T-helper 17 cell (primary cell): Measurements from ENCODE around the gene C4orf54. TPM values are rescaled to one million over a fixed set of nuclear protein-coding genes. Genes with fewer than 3 reads are reported as not detected.

ENCODE experiments used
- ATAC-seq: fragments of 150-1000 bp; cut with Tn5 transposase; 2 replicates; pipeline ENCODE4 v1.10.0; 2021; ENCODE audit warnings: mild to moderate bottlenecking, moderate library complexity
- DNase-seq, 3 donors: peaks; one replicate each; pipeline versions ENCODE4 v3.0.0 to v3.0.0-alpha.2; 2020 to 2021
- H3K9me3 ChIP-seq: one replicate; pipeline ENCODE4 v1.7.0; 2013; ENCODE audit warnings: low read length, mild to moderate bottlenecking; ENCODE audit not compliant: control insufficient read depth, poor library complexity, severe bottlenecking
- H3K27ac Mint-ChIP-seq: one replicate; pipeline ENCODE4 v1.8.0; 2022; ENCODE audit warnings: mild to moderate bottlenecking, moderate library complexity, mixed read lengths
- H3K27me3 Mint-ChIP-seq: one replicate; pipeline ENCODE4 v1.8.0; 2022; ENCODE audit warnings: mixed read lengths
- H3K36me3 Mint-ChIP-seq: one replicate; pipeline ENCODE4 v1.8.0; 2022; ENCODE audit warnings: low read depth, mixed read lengths
- H3K4me1 Mint-ChIP-seq: one replicate; pipeline ENCODE4 v1.8.0; 2022; ENCODE audit warnings: mild to moderate bottlenecking, mixed read lengths
- H3K4me3 Mint-ChIP-seq: one replicate; pipeline ENCODE4 v1.8.0; 2022; ENCODE audit warnings: mild to moderate bottlenecking, moderate library complexity, mixed read lengths
- total RNA-seq, 4 donors: library from RNA in 2 of 4; stranded (reverse) in 2 of 4; gene quantifications; one replicate each; pipeline ENCODE4 v1.2.3 and lab custom pipeline; 2022 to 2026

Gene C4orf54
- total RNA-seq, 2 donors from 2014 or later: not detected

DNA sequence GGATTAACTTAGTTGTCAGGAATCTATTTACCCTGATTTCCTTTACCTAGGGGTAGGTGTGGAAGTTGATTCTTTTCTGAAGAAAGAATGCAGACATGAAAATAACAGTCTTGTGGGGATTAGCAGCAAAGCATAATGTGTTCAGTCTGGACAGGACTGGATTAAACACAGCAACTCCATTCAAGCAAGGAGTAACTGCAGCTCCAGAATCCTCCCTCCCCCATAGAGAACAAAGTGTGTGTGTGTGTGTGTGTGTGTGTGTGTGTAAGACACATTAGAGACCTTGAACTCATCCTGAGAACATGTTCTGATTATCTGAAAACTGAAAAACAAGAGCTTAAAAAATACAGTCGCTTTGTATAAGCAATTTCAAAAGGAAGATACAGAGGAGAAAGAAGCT is 9.3 kb downstream of the C4orf54 start:
- H3K27ac Mint-ChIP-seq: no peak overlapping the region
- no peak for DNase-seq
- no peak for ATAC-seq
- H3K4me3 Mint-ChIP-seq: no peak overlapping the region
- H3K9me3 ChIP-seq: no peaks in the 10 kb centered on the region
- H3K27me3 Mint-ChIP-seq: peaks cover 5% of the 10 kb centered on the region
- H3K4me1 Mint-ChIP-seq: no peaks in the 10 kb centered on the region
- no peaks in the 10 kb centered on the region for H3K36me3 Mint-ChIP-seq

DNA sequence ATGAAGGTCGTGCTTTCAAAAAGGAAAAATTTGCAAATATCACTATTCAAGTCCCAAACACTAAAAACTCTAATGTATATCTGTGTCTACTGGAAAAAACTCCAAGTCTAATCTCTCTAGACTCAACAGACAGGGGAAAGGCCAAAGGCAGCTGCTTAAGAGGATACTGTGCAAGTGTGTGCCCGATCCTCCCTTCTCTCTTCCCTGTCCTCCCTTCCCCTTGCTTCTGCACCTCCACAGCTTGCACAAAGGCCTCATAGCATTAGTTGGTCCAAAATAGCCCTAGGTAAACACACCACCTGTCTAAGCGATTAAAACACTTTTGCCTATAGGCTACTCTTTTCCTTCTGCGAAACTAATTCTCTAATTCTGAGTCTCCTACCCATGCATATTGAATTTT is 10.6 kb downstream of the C4orf54 start:
- Mint-ChIP-seq H3K27me3 (peaks cover 5% of the 10 kb centered on the region), H3K36me3 (peaks cover 2% of the 10 kb centered on the region), H3K4me3 (no peak overlapping the region), H3K4me1 (peaks cover 2% of the 10 kb centered on the region), H3K27ac (no peak overlapping the region)
- no peaks in the 10 kb centered on the region for H3K9me3 ChIP-seq
- no peak for ATAC-seq
- no peak for DNase-seq

DNA sequence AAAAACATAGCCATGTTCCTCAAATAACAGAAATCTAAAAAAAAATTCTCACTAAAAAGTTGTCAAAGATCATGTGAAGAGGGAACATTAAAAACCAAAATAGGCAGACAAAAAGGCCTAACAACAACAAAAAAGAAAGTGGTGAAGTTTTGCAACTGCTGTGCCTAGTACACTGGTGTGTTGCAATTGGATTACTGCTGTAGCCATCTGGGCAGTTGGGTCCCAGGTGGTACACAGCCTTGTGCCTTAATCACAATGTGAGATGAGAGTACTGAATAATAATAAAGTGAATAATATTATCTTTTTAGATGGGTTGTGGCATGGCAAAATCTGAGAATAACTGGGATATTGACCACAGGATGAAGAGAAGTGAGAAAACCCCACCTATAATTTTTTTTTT is 12.0 kb downstream of the C4orf54 start:
- no peak overlapping the region for H3K27ac Mint-ChIP-seq
- peaks cover 6% of the 10 kb centered on the region for H3K27me3 Mint-ChIP-seq
- DNase-seq (no peak), ATAC-seq (no peak)
- peaks cover 3% of the 10 kb centered on the region for H3K36me3 Mint-ChIP-seq
- no peak overlapping the region for H3K4me3 Mint-ChIP-seq
- no peaks in the 10 kb centered on the region for H3K9me3 ChIP-seq
- peaks cover 3% of the 10 kb centered on the region for H3K4me1 Mint-ChIP-seq

DNA sequence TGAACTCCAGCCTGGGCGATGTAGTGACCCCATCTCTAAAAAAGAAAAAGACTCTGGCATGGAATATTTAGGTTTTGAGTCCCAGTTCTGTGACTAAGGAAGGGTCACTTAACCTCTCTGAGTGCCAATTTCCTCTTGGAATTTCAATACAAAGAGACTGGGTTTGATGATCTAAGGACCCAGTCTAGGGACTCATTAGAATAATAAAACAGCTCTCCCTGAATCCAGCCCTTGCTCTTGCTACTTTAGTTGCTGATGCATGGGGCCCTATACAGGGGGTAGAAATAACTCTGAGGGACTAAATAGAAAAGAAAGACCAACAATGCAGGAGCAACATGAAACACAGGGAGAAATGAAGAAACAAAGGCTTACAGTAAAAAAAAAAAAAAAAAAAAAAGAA is 12.6 kb downstream of the C4orf54 start:
- ATAC-seq (no peak), DNase-seq (no peak)
- Mint-ChIP-seq H3K27me3 (peaks cover 12% of the 10 kb centered on the region), H3K4me1 (peaks cover 3% of the 10 kb centered on the region), H3K27ac (no peak overlapping the region), H3K4me3 (no peak overlapping the region), H3K36me3 (peaks cover 3% of the 10 kb centered on the region)
- no peaks in the 10 kb centered on the region for H3K9me3 ChIP-seq

DNA sequence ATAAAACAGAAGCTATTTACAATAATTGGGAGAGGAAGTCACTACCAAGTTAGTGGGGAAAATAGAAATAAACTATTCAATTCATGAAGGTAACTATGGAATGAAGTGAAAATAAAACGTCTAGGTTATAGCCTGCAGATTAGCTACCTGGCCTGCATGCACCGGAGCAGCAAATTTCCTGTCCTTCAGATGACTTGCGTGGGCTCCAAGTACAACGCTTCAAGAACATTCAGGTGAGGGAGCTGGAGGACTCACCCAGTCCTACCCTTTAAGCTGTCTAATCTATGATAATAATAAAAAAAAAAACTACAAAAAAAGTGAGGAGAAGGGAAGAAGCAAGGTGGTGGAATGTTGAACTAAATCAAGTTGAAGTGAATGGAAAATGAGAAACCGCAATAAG is 13.2 kb downstream of the C4orf54 start:
- no peak for DNase-seq
- Mint-ChIP-seq H3K27ac (no peak overlapping the region), H3K27me3 (peaks cover 13% of the 10 kb centered on the region), H3K4me3 (no peak overlapping the region), H3K36me3 (peaks cover 3% of the 10 kb centered on the region), H3K4me1 (peaks cover 3% of the 10 kb centered on the region)
- H3K9me3 ChIP-seq: no peaks in the 10 kb centered on the region
- no peak for ATAC-seq

DNA sequence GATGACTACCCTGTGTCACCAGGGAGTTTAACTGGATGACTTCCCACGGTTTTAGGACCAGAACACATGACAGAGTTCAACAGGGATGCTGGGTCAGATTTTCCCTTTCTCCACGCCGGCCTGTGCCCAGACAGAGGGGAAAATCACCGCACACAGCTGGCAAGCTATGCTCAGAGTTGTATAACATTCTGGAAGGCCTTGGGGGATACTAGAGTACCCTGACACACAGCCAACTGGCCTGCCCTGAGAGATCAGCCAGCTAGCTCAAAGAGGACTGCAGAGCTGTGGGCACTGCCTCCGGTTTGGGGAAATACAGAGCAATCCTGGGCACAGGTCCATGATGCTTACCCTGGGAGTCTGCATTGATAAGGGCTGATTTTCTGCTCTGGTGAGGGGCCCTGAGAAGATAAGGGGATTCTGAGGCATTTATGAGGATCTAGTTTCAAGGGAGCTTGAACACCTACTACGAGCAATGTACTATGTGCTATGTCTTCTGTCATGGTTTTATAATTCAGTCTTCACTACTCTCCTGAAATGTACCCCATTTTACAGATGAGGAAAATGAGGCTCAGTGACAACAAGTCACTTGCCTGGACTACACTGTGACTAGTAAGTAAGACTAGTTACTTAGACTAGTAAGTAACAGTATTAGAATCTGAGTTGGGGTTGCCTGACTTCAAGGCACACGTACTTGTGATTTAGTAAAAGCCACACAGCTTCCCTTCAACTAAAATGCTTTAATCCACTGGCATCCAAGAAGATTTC is 14.7 kb downstream of the C4orf54 start:
- Mint-ChIP-seq H3K36me3 (peaks cover 3% of the 10 kb centered on the region), H3K27ac (no peak overlapping the region), H3K4me1 (peaks cover 3% of the 10 kb centered on the region), H3K27me3 (peaks cover 13% of the 10 kb centered on the region), H3K4me3 (no peak overlapping the region)
- no peak for ATAC-seq
- H3K9me3 ChIP-seq: no peaks in the 10 kb centered on the region
- DNase-seq: no peak

DNA sequence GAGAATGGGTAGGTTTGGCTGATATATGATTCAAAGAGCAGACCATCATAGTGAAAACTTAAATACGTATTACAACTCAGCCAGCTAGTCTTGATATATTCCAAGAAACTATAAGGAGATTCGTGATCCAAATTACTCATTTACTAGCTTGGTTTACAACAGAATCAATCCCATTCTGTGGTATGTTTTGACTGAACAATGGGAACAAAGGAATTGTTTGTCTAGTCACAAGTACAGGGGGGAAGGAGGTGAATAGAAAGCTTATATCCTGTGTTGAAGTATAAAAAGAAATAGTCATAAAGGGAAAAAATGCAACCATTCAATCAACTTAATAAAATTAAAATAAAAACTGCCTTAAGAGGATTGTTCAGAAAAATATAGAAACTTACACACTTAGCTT is 17.0 kb downstream of the C4orf54 start:
- no peak overlapping the region for H3K27ac Mint-ChIP-seq
- ATAC-seq: no peak
- H3K27me3 Mint-ChIP-seq: peaks cover 18% of the 10 kb centered on the region
- DNase-seq: no peak
- H3K4me1 Mint-ChIP-seq: peaks cover 3% of the 10 kb centered on the region
- no peaks in the 10 kb centered on the region for H3K9me3 ChIP-seq
- H3K36me3 Mint-ChIP-seq: peaks cover 5% of the 10 kb centered on the region
- H3K4me3 Mint-ChIP-seq: no peak overlapping the region

DNA sequence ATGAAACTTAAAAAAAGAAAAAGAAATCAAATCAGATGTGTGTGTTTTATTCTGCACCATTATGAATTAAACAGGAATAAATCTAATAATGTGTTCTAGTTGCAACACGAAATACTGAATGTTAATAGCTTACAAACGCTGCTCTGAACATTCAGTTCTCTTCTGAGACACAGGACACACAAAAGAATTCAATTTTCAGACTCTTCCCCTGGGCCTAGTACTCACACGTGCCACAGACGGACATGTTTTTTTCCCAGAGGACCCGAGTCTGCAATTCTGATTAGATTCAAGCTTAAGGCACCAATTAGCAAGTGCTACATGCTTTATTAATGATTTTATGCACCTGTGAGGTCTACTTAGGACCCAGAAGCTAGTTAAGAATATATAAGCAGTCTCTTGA is 20.5 kb downstream of the C4orf54 start:
- no peak overlapping the region for H3K27ac Mint-ChIP-seq
- DNase-seq (no peak), ATAC-seq (no peak)
- H3K27me3 Mint-ChIP-seq: peaks cover 15% of the 10 kb centered on the region
- H3K36me3 Mint-ChIP-seq: peaks cover 4% of the 10 kb centered on the region
- H3K9me3 ChIP-seq: no peaks in the 10 kb centered on the region
- no peak overlapping the region for H3K4me3 Mint-ChIP-seq
- peaks cover 2% of the 10 kb centered on the region for H3K4me1 Mint-ChIP-seq

DNA sequence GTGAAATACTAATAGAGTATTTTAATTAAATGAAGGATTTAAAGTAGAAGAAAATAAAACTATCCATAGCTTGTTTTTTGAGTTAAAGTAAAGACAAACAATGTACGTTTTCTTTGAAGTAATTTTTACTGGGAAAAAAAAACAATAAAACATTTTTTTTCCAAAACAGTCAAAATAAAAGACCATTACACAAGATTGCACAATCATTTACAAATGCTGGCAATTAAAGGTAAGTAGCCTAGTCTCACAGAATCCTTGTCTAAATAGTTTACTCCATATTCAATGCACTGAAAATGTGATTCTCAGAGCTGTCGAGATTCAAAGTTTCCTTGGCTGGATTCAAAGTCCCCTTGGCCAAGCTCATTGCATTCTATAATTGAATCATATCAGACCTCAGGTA is 21.2 kb downstream of the C4orf54 start:
- Mint-ChIP-seq H3K4me1 (no peaks in the 10 kb centered on the region), H3K4me3 (no peak overlapping the region), H3K27me3 (peaks cover 19% of the 10 kb centered on the region), H3K36me3 (peaks cover 2% of the 10 kb centered on the region), H3K27ac (no peak overlapping the region)
- H3K9me3 ChIP-seq: no peaks in the 10 kb centered on the region
- DNase-seq (no peak), ATAC-seq (no peak)

DNA sequence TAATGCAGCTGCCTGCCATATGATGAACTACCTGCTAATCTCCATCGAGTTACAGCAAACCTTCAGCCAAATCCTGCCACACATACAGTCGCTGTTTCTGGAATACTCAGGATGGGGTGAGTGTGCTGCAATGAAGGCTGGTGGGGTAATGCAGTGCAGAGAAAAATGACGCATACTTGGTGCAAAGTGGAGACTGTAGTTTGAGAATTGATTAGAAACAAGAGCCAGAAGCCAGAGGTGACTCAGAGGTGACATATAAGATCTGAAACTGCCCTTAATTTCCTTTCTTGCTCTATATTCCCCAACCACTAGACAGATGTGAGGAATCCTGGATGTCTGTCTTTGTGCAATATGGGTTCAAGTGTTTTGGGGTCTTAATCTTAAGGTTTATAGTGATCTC is 22.0 kb downstream of the C4orf54 start:
- H3K9me3 ChIP-seq: no peaks in the 10 kb centered on the region
- ATAC-seq (no peak), DNase-seq (no peak)
- Mint-ChIP-seq H3K4me3 (no peak overlapping the region), H3K27ac (no peak overlapping the region), H3K27me3 (peaks cover 17% of the 10 kb centered on the region), H3K4me1 (no peaks in the 10 kb centered on the region), H3K36me3 (peaks cover 2% of the 10 kb centered on the region)

DNA sequence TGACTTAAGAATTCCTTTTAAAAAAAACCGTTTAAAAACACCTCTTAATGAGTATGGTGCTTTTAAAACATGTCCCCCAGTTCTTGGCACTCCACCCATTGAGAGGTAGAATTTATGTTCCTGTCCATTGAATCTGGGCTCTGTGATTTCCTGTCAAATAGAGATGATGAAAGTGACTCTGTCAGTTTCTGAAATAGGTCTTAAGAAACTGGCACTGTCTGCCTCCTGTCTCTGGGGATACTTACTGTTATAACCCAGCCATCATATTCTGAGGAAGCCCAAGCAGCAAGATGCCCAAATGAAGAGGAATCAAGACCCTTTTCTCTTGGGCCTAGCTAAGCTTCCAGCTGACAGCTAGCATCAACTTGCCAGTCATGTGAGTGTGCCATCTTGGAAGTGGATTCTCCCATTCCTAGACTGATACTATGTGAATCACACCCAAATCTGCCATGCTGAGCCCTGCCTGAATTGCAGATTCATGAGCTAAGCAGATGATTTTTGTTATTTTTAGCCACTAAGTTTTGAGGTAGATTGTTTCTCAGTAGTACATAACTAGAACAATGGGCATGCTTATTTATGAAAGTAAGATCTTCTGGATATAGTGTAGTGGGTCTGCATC is 22.8 kb downstream of the C4orf54 start:
- no peaks in the 10 kb centered on the region for H3K4me1 Mint-ChIP-seq
- H3K4me3 Mint-ChIP-seq: no peak overlapping the region
- ATAC-seq (no peak), DNase-seq (no peak)
- H3K27me3 Mint-ChIP-seq: peaks cover 16% of the 10 kb centered on the region
- peaks cover 2% of the 10 kb centered on the region for H3K36me3 Mint-ChIP-seq
- no peaks in the 10 kb centered on the region for H3K9me3 ChIP-seq
- H3K27ac Mint-ChIP-seq: no peak overlapping the region

DNA sequence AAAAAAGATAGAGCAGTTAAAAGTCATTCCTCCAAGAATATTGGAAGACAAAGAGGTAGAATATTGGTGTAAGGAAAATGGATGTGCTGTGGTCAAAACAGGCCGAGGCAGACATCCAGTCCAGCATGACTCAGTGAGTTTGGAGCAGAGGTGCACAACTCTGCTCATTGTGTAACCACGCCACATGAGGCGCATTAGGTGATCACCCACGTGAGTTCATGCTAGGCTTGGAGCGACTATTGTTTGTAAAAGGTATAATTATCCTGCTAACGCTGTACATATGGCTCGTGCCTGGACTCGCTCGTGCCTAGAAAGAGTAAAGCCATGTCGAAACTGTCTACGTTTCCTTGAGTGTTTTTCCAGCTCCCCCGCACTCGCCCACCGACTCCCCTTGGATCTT is 23.9 kb downstream of the C4orf54 start:
- H3K36me3 Mint-ChIP-seq: peaks cover 2% of the 10 kb centered on the region
- no peak overlapping the region for H3K4me3 Mint-ChIP-seq
- no peak overlapping the region for H3K27ac Mint-ChIP-seq
- no peaks in the 10 kb centered on the region for H3K9me3 ChIP-seq
- DNase-seq (no peak), ATAC-seq (no peak)
- no peaks in the 10 kb centered on the region for H3K4me1 Mint-ChIP-seq
- H3K27me3 Mint-ChIP-seq: peaks cover 19% of the 10 kb centered on the region

DNA sequence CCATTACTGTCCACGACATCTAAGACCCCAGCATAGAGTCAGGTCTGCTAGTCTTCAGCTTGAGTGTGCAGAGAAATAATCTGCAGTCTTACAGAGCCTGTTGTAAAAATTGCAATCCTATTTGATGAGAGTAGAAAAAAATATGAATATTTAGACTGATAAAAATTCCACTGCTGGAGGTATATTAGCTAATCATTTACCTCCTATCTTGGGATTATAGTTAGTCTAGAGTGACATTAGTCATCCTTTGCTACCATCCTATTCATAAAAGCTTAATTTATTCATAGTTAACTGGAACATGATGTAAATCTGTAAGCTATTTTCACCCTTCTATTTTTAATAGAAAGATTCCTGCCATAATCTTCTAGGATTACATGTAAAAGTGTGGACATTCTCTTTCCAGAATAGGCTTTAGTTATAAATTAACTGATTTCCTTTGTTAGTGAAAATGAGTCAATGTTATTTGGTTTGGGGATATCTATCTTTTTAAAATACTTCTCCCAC is 26.7 kb downstream of the C4orf54 start:
- DNase-seq: no peak
- Mint-ChIP-seq H3K36me3 (no peaks in the 10 kb centered on the region), H3K4me1 (no peaks in the 10 kb centered on the region), H3K4me3 (no peak overlapping the region), H3K27ac (no peak overlapping the region), H3K27me3 (peaks cover 24% of the 10 kb centered on the region)
- no peaks in the 10 kb centered on the region for H3K9me3 ChIP-seq
- ATAC-seq: no peak
